DMS153 treated with DMSO at 0.1 percent for 48 hours (cell line): ENCODE results near the gene VSTM2L.

Source experiments
- DNase-seq: peaks from one replicate; lab custom pipeline; 2025; ENCODE audit not compliant: unreplicated experiment; lab: John Stamatoyannopoulos, UW

Gene VSTM2L

GRCh38 chr20:37986044-37986858, 83.3 kb downstream of the VSTM2L start:
- DNase-seq, result no peak

- DNase-seq, result no peak
Observed at GRCh38 chr20:37986873-37987601, 84.1 kb downstream of the VSTM2L start.

GRCh38 chr20:37987602-37988290, 84.8 kb downstream of the VSTM2L start:
- no peak for DNase-seq

GRCh38 chr20:37988306-37988954, 85.5 kb downstream of the VSTM2L start:
- no peak for DNase-seq

GRCh38 chr20:37989601-37990295, 86.8 kb downstream of the VSTM2L start:
- peak; percentile 20 for DNase-seq

GRCh38 chr20:37990571-37991151, 87.7 kb downstream of the VSTM2L start:
- peak; percentile 42 for DNase-seq

- DNase-seq, result no peak
Observed at GRCh38 chr20:37991157-37991866, 88.4 kb downstream of the VSTM2L start.

GRCh38 chr20:37991908-37992307, 89.0 kb downstream of the VSTM2L start:
- no peak for DNase-seq

GRCh38 chr20:37992802-37993409, 90.0 kb downstream of the VSTM2L start:
- DNase-seq, result peak; percentile 12

- DNase-seq, result no peak
Observed at GRCh38 chr20:37994512-37994911, 91.6 kb downstream of the VSTM2L start.
